GM18870 (cell line): ENCODE data around the gene TMOD2.

ENCODE experiments used
- ATAC-seq: cut with Tn5 transposase; IDR thresholded peaks from one replicate; pipeline ENCODE4 v1.9.1; 2021; ENCODE audit warnings: moderate library complexity; ENCODE audit not compliant: unreplicated experiment

TMOD2 gene

DNA sequence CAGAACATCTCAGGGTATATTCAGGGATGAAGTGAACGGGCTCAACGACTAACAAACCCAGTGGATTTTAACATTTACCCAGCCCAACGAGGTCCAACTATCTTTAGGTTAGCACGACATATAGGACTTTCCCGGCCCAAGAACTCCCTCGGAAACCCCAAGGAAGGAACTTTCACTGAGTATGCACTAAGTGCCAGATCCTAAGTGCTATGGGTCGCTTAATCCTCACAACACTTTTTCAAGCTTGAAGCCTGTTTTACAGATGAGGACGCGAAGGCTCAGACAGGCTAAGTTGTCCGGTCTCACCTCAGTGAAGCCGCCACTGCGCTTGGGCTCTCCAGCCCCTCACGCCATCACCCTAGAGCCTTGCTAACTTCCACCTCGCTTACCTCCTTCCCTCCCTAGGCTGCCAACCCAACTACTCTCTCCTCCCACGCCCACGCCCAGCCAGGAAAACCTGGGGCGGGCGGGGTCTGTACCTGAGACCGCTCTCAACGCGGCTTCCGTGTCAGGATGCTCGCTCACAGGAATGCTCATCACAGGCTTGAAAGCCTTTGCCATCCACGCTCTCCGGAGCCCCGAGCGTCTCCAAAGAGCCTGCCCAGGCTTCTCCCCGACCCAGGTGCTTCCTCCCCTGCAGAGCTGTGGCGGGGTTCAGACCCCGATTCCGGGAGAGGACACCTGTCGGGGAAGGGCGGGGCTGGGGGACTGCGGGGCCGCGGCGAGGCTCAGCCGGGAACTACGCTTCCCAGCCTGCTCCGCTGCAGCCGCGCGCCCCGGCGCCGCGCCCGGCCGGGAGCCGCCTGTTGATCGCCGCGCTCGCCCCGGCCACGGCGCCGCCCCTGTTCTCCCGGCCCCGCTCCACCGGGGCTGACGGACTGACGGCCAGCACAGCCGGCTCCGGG is at the start of gene TMOD2:
Gene TMOD2 (plus strand): TSS at position 806 of the 905 bp plus-strand sequence. CDS start 14,845 bp downstream, outside the sequence.
- ATAC-seq: no peak

DNA sequence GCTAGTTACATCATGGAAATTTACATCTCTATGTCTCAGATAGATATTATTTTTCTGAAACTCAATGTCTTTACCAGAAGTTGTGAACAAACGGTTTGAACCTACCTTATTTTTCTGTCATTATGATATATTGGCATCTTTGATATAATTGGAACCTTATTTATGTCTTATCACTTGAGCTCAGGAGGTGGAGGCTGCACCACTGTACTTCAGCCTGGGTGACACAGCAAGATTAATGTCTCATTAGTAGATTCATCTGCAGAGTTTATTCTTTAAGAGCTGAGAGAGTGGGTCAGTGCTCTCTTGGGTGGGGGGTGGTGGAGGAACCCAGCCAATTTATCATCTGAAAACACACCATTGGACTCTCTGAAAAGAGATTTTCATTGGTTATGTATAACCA is 48.7 kb upstream of the TMOD2 start:
- ATAC-seq: no peak

DNA sequence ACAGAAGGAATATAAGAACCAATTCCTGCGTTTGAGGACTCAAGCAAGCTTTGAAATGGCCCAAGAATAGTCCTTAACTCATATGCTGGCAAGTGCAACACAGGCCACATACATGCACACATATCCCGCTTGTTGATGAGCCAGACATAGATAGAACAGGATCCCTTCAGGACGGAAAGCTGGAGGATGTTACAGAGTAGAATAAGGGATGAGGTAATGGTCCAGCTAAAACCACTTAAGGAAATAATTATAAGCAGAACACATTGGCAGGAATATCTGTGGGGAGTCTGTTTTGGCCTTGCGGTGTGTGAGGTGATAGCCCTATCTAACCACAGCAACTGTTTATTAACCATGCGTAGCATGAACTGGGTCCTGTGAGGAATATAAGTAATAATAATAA is 45.1 kb upstream of the TMOD2 start:
- ATAC-seq: no peak

DNA sequence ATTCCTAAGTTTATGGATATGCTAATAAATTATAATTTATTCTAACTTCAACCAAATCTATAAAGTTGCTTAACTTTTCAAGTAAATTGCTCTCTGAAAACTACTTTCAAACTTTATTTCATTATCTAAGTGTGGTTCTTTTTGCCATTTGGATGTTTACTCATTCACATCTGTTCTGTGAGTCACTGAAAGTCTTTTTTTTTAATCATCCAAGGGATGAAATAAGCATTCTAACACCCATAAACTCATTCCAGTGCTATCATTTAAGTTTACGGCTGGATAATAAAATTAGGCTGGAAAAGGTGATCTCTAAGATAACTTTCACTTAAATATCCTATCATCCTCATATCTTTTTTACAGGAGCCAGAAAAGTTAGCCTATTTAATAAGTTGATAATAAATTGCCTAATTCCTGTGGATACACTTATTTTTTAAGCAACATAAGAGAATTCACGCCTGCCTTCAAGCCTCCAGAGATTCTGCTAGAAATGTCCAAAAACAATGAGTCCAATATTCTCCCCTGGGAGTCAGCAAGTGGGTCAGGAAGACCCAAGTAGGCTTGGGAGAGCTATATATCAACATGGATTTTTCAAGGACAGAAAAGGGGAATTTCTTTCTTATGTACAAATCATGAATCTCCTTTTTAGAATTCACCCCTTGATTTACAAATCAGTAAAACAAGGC is 44.3 kb upstream of the TMOD2 start:
- no peak for ATAC-seq

DNA sequence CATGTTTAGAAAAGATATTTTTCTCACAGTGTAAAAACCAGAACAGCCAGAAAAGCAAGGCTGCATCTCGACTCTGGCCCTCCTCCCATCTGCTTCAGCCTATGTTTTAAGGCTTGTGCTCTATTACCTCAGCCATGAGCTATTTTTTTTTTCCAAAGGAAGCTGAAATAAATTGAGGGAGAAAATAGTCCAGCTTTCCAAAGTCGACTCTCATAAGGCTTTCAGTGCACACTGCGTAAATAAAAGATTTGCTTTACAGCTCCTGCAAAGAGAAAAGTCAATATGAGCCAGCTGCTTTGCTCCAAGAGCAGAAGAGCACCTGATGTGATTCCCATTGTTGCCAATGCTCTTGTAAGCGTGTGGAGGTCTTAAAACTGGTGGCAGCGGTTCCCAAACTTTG is 43.4 kb upstream of the TMOD2 start:
- no peak for ATAC-seq

DNA sequence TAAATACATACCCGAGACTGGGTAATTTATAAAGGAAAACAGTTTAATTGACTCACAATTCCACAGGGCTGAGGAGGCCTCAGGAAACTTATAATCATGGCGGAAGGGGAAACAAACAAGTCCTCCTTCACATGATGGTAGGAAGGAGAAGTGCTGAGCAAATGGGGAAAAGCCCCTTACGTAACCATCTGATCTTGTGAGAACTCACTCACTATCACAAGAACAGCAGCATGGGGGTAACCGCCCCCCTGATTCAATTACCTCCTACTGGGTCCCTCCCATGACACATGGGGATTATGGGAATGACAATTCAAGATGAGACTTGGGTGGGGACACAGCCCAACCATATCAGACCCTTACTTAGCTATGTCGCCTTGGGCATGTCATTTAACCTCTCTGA is 42.4 kb upstream of the TMOD2 start:
- no peak for ATAC-seq

DNA sequence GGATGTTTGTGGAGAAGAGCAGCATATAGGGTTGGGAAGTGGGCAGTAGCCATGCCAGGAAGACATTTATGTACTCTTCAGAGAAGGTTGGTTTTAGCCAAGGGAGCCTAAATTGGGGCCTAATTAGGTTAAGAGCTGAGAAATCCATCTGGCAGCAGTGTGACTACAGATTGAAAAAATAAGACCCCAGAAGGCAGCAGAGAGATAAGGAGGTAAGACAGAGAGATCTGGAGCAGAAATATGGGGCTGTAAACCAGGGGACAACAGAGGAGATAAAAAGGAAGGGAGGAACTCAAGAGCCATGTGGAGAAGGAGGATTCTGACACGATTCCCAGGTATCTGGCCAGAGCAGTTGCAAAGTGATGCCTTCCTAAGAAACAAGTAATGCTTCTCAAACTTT is 37.2 kb upstream of the TMOD2 start:
- ATAC-seq: no peak

DNA sequence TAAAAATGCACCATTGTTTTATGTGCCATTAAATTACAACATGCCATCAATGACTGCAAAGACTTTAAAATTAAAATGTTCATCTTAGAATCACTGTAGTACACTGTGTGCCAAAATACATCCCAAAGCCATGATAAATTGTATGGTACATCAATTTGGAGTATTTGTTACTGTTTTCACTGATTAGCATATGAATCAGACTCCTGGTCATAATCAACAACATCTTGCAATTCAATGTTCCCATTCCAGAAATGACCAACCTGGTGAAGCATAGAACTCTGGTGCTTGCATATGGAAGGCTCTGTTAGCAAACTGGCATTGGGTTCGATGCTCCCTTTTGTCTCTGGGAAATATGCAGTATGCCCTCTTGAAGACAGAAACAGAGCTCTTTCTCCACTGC is 36.5 kb upstream of the TMOD2 start:
- no peak for ATAC-seq

DNA sequence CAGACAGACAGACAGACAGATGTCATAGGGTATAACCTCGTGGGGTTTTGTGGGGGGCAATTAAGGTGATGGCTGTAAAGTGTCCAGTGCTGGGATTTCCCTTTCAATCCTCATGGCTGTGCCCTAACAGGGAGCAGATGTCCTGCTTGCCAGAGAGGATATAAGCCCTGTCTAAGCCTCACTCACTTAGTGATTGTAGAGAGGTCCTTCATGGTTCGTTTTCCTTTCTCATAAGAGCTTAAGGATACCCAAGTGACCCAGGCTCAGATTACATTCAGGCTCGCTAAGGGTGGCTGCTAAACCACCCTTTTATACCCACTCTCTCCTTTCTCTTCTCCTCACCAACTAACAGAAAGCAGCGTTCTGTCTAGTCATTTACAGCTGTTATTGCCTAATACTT is 33.2 kb upstream of the TMOD2 start:
- ATAC-seq: no peak

DNA sequence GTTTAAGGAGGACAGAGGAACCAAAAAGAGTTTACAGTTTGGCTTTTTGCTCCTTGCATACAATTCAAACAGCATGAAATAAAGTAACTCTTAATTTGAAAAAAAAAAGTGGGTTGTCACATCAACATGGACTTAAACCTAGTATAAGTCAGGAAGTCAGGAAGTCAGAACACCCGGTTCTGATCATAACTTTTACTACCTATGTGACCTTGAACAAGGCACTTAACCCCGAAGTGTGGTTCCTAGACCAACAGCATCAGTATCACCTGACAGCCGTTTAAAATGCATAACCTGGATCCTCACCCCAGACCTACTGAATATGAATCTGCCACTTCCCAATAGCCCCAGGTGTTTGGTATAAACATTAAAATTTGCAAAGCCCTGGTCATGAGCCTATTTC is 32.7 kb upstream of the TMOD2 start:
- ATAC-seq: no peak

DNA sequence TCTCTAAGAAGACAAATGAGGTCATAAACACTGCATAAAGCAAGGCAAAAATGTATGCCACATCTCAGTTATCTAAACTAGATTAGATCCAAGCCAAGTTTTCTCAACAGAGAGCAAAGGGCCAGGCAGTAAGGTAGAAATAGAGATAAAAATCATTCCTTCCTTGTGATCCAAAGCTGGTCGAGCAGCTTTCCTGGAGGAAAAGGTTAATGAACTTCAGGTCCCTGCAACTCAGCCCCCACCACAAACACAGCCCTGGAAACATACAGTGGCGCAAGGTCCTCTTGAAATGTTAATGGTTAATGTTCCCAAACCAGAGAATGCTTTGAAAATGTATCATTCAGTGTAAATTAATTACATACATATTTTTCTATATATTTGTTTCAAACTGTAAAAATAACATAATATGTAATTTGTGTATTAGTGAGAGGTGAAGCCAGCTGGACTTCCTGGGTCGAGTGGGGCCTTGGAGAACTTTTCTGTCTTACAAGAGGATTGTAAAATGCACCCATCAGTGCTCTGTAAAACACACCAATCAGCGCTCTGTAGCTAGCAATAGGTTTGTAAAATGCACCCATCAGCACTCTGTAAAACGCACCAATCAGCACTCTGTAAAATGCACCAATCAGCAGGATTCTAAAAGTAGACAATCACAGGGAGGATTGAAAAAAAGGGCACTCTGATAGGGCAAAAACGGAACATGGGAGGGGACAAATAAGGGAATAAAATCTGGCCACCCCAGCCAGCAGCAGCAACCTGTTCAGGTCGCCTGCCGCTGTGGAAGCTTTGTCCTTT is 31.0 kb upstream of the TMOD2 start:
- no peak for ATAC-seq

DNA sequence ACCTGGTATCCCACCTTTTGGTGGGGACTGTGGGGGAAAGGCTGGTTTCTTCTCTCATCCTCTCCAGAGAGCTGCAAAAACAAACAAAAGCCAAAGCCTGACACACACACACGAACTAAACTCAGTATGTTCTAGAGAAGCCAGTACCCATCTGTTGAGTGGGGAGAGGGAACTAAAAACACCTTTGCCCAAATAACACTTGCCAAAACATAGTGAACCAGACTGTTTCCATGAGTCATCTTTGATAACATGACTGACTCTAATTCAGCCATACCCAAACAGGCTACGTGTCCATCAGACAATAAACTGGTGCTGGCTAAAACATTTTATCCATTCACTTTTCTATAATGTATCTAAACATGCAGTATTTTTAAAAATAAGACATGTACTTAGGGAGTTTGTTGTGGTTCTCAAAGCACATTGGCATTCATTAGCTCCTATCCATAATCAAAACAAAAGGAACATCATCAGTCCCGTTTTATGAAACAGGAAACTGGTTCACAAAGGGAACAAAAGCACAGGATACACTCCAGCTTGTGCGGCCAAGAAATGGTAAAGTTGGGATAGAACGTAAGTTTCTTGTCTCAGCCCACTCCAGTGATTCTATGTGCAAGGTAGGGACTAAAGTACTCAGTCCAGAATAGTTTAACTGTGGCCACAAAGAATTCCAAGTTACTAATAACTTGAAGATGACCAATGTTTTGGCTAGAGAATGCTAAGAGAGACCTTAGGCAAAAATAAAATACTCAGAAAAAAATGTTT is 30.0 kb upstream of the TMOD2 start:
- ATAC-seq: no peak

DNA sequence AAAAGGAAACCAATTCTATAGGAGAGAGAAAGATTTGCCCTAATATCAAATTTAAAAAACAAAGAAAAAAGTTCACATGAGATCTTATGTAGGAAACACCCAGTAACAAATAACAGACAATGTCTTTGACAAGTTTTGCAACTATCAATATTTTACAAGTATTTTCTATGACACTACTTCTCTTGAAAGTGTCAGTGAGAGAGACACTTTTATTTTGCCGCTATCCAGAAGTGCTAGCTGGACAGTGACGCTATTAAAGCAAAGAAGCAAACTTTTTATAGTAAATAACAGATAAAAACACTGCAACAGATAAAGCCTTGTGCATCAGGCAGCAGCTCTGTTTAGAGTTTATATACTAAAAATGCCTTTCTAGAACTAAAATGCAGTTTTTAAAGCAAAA is 27.2 kb upstream of the TMOD2 start:
- no peak for ATAC-seq

DNA sequence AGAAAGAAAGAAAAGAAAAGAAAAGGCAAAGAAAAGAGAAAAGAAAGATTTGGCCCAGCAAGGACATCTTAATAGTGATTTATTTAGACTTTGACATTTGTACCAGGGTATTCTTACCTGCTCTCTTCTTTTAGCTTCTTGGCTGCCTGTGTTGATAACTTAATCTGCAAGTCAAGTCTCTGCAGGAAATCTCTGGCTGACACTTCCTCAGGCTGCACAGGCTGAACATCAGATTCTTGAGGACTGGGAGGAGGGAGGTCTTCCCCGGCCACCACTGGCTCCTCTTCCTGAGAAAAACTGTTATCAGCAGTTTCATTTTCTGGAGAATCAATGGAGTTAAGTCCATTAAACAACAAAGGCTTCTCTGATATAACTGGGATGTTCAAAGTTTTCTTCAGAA is 26.7 kb upstream of the TMOD2 start:
- no peak for ATAC-seq

DNA sequence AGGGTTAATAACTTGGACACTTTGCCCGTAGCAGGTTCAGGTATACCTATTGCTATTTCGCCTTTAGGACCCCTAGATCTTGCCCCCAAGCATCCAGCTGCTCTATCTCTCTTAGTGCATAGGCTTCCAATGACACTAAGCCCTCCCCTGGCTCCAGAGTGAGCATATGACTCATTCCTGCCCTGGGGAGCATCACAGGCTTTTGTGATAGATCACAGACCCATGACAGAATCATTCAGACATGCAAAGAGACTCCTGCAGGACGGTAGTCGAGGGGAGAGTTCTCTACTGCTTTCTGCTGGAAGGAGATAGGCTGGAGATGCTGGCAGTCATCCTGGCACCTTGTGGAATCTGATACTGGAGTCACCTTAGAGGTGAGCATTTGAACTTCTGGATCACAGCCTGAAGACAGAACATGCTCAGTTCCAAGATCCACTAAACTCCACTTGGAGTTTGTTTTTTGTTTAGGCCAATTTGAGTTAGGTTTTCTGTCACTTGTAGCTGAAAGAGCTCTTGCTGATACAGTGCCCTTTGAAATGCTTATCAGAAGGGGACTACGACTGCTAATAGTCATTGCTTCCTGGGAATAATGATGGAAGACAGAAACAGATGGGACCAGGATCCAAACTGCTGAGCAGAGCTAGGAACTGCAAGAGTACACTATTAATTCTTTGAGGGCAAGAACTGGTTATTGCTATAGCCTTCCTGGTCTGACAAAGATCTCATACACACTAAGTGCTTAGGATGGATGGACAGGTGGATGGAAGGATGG is 24.9 kb upstream of the TMOD2 start:
- ATAC-seq: peak; percentile 81

DNA sequence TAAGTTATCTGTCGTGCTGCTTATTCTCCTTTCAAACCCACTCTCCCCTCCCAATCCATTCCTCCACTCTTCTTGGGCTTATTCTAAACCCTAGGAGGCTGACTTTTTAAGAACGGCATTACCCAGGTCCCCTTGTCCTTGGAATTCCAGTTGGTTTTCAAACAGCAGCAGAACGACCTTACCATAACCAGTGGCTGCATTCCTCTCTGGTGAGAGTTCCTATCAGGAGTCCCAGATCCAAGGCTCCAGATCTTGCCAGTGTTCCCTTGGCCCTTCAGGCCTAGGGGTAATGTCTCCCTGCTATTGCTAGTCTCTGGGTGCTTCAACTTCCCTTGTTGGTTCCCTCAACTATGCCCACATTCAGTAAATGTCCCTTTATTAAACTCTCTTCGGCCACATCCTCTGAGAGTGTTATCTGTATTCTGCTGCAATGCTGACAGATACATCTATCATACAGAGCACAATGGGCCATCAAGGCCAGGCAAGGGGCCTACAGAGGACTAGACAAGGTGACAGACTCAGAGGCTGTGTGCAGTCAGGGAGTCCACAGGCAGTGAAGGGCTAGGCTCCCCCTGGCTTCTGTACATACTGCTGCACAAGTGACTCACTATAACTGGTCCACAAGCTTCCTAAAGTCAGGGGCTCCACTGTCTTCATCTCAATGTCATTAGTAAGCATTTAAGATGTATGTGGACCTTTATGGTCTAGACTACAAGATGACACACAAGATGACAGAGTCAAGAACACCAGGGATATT is 24.1 kb upstream of the TMOD2 start:
- no peak for ATAC-seq

DNA sequence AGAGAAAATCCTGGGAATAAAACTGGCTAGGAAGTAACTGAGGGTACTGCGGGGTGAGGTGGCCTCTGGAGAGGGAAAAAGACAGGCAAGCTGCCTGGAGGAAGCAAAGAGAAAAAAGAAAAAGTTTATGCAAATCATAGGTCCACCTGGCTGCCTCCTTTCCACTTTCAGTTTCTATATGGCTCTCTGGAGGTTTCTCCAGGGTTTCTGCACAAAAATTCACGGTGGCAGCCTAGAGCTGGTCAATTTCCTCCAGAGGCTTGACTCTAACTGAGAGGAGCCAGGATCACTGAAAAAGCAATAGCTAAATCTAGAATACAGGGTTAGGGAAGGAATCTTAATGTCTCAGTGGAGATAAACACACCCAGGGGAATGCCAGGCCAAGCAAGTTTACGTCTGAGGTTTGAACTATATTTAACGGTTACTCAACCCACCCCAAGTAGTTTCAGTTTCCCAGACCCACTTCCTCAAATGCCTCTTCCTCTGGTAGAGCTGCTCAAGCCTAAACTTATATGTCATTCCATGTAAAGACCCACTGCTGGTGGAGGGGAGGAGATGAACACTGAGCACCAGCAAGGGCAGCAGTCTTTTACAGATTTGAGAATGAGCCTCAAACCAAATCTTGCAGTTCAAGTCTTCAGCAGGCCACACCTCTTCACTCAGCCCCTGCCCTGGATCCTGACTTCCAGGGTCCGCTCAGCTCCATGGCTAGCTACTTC is 19.7 kb upstream of the TMOD2 start:
- peak; percentile 64 for ATAC-seq

DNA sequence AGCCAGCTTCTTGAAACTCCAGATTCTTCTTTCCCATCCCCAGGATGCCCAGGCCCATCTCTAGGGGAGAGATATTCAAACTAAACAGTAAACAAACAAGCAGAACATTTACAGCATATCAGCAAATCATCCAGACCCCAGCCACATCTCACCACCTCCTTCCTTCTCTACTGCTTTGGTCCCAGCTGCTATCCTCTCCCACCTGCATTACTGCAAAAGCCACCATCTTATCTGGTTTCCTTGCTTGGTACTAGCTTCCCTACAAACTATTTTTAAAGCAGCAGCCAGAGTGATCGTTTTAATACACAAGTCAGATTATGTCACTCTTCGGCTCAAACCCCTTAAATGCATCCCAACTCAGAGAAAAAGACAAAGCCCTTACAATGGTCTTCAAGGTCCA is 18.8 kb upstream of the TMOD2 start:
- ATAC-seq: no peak
